Activated T-helper 17 cell treated with anti-CD3 and anti-CD28 coated beads, Interleukin-2, amount 50 U/mL, for 72 hours (primary cell): ENCODE results near the gene FBXW5. TPM values are rescaled to one million over a fixed set of nuclear protein-coding genes. Genes with fewer than 3 reads are reported as not detected.

Experiments
- ATAC-seq: fragments of 150-1000 bp; cut with Tn5 transposase; replicated peaks from 2 replicates; pipeline ENCODE4 v1.10.0; 2021; ENCODE audit warnings: mild to moderate bottlenecking, moderate library complexity
- H3K27ac Mint-ChIP-seq: one replicate; pipeline ENCODE4 v1.8.0; 2022; ENCODE audit warnings: mixed read lengths
- H3K27me3 Mint-ChIP-seq: one replicate; pipeline ENCODE4 v1.8.0; 2022; ENCODE audit warnings: mixed read lengths
- H3K36me3 Mint-ChIP-seq: one replicate; pipeline ENCODE4 v1.8.0; 2022; ENCODE audit warnings: low read depth, mild to moderate bottlenecking, mixed read lengths
- H3K4me1 Mint-ChIP-seq: one replicate; pipeline ENCODE4 v1.8.0; 2022; ENCODE audit warnings: mixed read lengths
- H3K4me3 Mint-ChIP-seq: one replicate; pipeline ENCODE4 v1.8.0; 2022; ENCODE audit warnings: mild to moderate bottlenecking, mixed read lengths
- H3K9me3 Mint-ChIP-seq: one replicate; pipeline ENCODE4 v1.8.0; 2022; ENCODE audit warnings: mixed read lengths
- total RNA-seq, 2 donors: library from RNA; stranded (reverse); gene quantifications; one replicate each; pipeline ENCODE4 v1.2.3, GENCODE V29; 2022

Gene FBXW5
- total RNA-seq, 2 donors from 2014 or later, result 91.0 to 99.2 TPM

- Mint-ChIP-seq H3K27me3 (no peaks in the 10 kb centered on the region), H3K36me3 (peaks cover 97% of the 10 kb centered on the region), H3K27ac (peak overlapping the region; percentile 38), H3K4me3 (no peak overlapping the region), H3K4me1 (peaks cover 16% of the 10 kb centered on the region), H3K9me3 (no peaks in the 10 kb centered on the region)
- ATAC-seq, result no peak
Measured at GRCh38 chr9:136913701-136914438, 30.7 kb downstream of the FBXW5 start.

GRCh38 chr9:136910901-136911245, 33.7 kb downstream of the FBXW5 start:
- no peak for ATAC-seq
- H3K36me3 Mint-ChIP-seq, result peaks cover 97% of the 10 kb centered on the region
- peaks cover 10% of the 10 kb centered on the region for H3K4me1 Mint-ChIP-seq
- no peaks in the 10 kb centered on the region for H3K9me3 Mint-ChIP-seq
- H3K27ac Mint-ChIP-seq, result no peak overlapping the region
- H3K4me3 Mint-ChIP-seq, result no peak overlapping the region
- H3K27me3 Mint-ChIP-seq, result no peaks in the 10 kb centered on the region

GRCh38 chr9:136910197-136910900, 34.2 kb downstream of the FBXW5 start:
- Mint-ChIP-seq H3K9me3 (no peaks in the 10 kb centered on the region), H3K4me3 (no peak overlapping the region), H3K4me1 (peaks cover 7% of the 10 kb centered on the region), H3K27me3 (no peaks in the 10 kb centered on the region), H3K27ac (no peak overlapping the region), H3K36me3 (peaks cover 97% of the 10 kb centered on the region)
- no peak for ATAC-seq

GRCh38 chr9:136907011-136907914, 37.3 kb downstream of the FBXW5 start:
- H3K4me1 Mint-ChIP-seq, result peaks cover 9% of the 10 kb centered on the region
- no peak for ATAC-seq
- H3K4me3 Mint-ChIP-seq, result no peak overlapping the region
- peak overlapping the region; percentile 25 for H3K27ac Mint-ChIP-seq
- peaks cover 96% of the 10 kb centered on the region for H3K36me3 Mint-ChIP-seq
- no peaks in the 10 kb centered on the region for H3K9me3 Mint-ChIP-seq
- no peaks in the 10 kb centered on the region for H3K27me3 Mint-ChIP-seq

- Mint-ChIP-seq H3K36me3 (peaks cover 95% of the 10 kb centered on the region), H3K9me3 (no peaks in the 10 kb centered on the region), H3K4me3 (no peak overlapping the region), H3K4me1 (peaks cover 15% of the 10 kb centered on the region), H3K27ac (peak overlapping the region; percentile 79), H3K27me3 (no peaks in the 10 kb centered on the region)
- ATAC-seq, result no peak
Measured at GRCh38 chr9:136906266-136906665, 38.3 kb downstream of the FBXW5 start.

DNA sequence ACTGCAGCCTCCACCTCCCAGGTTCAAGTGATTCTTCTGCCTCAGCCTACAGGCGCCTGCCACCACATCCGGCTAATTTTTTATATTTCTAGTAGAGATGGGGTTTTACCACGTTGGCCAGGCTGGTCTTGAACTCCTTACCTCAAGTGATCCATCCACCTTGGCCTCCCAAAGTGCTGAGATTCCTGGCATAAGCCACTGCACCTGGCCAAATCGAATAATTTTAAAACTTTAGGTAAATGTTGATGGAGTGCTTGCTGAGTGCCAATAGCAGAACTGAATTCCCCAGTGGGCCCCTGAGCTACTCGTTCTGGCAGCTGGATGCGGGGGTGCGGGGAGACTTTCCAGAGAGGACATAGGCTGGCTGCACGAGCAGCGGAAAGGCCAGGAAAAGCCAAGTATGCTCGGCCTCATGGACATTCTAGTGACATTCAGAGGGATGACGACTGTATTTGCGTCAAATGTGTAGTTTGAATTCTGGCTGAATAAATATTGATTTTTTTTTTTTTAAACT, 41.4 kb downstream of the FBXW5 start:
- Mint-ChIP-seq H3K4me3 (peak overlapping the region; percentile 70), H3K9me3 (no peaks in the 10 kb centered on the region), H3K27me3 (no peaks in the 10 kb centered on the region), H3K36me3 (peaks cover 94% of the 10 kb centered on the region), H3K27ac (peak overlapping the region; percentile 88), H3K4me1 (peaks cover 24% of the 10 kb centered on the region)
- ATAC-seq, result peak; percentile 24

DNA sequence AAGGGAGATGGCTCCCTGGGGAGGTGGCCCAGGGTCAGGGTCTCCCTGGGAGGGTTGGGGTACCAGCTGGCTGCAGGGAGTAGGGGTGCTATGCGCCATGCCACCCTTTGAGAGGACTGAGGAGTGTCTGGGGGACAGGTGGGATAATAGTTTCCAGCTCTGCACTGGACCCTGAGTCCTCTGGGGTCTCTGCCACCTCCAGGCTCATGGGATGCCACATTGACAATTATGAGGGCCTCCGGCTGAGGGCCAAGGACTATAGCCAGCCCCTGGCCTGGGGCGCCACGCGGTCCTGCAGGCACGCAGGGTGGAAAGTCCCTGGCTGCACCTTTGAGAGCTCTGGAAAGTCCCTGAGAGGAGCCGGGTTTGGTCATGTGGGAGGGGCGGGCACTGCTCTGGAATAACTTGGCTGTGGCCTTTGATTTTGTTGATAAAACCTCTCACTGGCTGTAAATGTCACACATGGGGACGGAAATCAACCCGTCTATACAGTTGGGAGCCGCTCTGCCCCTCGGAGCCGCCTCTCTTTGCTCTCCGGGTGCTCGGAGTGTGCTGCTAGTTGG, 42.2 kb downstream of the FBXW5 start:
- Mint-ChIP-seq H3K4me1 (peaks cover 24% of the 10 kb centered on the region), H3K36me3 (peaks cover 89% of the 10 kb centered on the region), H3K27me3 (no peaks in the 10 kb centered on the region), H3K9me3 (no peaks in the 10 kb centered on the region), H3K4me3 (peak overlapping the region; percentile 70), H3K27ac (peak overlapping the region; percentile 88)
- ATAC-seq, result peak; percentile 91

- Mint-ChIP-seq H3K4me1 (peaks cover 29% of the 10 kb centered on the region), H3K27ac (peak overlapping the region; percentile 88), H3K27me3 (no peaks in the 10 kb centered on the region), H3K36me3 (peaks cover 83% of the 10 kb centered on the region), H3K9me3 (no peaks in the 10 kb centered on the region), H3K4me3 (peak overlapping the region; percentile 70)
- ATAC-seq, result peak; percentile 75
Measured at GRCh38 chr9:136901516-136902258, 42.9 kb downstream of the FBXW5 start.

GRCh38 chr9:136900988-136901515, 43.5 kb downstream of the FBXW5 start:
- Mint-ChIP-seq H3K4me1 (peaks cover 27% of the 10 kb centered on the region), H3K27ac (peak overlapping the region; percentile 88), H3K4me3 (peak overlapping the region; percentile 70), H3K9me3 (no peaks in the 10 kb centered on the region), H3K27me3 (no peaks in the 10 kb centered on the region), H3K36me3 (peaks cover 76% of the 10 kb centered on the region)
- ATAC-seq, result no peak

DNA sequence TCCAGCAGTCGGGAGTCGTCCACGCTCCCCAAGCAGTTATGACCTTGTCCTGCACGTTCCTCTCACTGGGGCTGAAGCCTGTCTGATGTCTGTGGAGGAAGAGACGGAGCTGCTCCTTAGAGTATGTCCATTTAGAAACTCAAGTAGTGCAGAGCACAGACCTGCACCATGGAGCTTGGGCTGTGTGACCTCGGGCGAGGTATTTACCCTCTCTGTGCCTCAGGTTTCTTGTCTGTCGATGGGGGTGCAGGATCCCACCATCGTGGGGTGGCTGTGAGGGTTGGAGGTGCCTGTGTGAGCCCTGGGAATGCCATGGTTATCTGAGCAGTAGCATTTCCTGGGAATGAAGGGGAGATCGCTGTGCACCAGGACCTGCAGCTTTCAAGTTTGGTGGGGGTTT, 44.0 kb downstream of the FBXW5 start:
- H3K27me3 Mint-ChIP-seq, result no peaks in the 10 kb centered on the region
- H3K4me1 Mint-ChIP-seq, result peaks cover 25% of the 10 kb centered on the region
- H3K4me3 Mint-ChIP-seq, result peak overlapping the region; percentile 70
- no peak for ATAC-seq
- H3K36me3 Mint-ChIP-seq, result peaks cover 71% of the 10 kb centered on the region
- H3K9me3 Mint-ChIP-seq, result no peaks in the 10 kb centered on the region
- H3K27ac Mint-ChIP-seq, result peak overlapping the region; percentile 88

DNA sequence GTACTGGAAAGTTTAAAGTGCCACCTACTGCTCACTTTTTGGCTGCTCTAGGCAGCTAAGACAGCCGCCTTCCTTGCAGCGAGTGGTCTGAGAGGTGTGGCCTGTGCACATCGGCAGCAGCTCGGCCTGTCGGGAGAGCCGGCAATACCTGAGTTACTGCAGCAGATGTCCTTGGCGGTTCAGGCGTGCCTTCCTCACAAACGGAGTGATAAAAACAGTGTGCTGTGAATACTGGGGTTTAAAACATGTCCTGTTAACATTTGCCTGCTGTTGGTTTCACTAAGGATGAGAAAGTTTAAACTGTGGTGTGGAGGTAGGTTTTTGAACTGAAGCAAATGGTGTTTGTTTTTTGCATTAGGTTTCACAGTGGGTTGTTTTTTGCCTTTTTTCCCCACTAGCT, 45.3 kb downstream of the FBXW5 start:
- no peaks in the 10 kb centered on the region for H3K27me3 Mint-ChIP-seq
- no peak for ATAC-seq
- no peaks in the 10 kb centered on the region for H3K9me3 Mint-ChIP-seq
- H3K4me1 Mint-ChIP-seq, result peaks cover 27% of the 10 kb centered on the region
- no peak overlapping the region for H3K4me3 Mint-ChIP-seq
- peaks cover 66% of the 10 kb centered on the region for H3K36me3 Mint-ChIP-seq
- H3K27ac Mint-ChIP-seq, result no peak overlapping the region

DNA sequence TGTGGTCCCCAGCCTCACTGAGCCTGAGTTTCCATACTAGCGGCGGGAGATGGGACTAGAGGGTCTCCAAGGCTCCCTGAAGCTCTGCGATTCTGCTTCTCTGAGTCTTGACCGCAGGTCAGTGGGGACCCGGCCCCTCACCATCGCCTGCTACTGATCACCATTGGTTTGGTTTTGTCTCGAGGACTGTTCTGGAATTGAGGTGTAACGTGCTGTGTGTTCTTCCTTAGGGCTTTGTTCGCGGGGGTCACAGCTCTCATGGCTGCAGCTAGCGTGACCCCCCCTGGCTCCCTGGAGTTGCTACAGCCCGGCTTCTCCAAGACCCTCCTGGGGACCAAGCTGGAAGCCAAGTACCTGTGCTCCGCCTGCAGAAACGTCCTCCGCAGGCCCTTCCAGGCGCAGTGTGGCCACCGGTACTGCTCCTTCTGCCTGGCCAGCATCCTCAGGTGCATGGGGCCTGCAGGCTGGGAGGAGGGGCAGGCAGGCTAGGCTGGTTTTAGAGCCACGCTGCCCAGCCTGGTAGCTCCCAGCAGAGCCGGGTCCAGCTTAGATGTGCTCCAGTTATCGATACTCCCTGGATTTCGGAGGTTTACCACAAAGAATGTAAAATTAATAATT, 45.9 kb downstream of the FBXW5 start:
- H3K27me3 Mint-ChIP-seq, result no peaks in the 10 kb centered on the region
- no peak overlapping the region for H3K27ac Mint-ChIP-seq
- peaks cover 66% of the 10 kb centered on the region for H3K36me3 Mint-ChIP-seq
- H3K4me1 Mint-ChIP-seq, result peaks cover 28% of the 10 kb centered on the region
- no peak overlapping the region for H3K4me3 Mint-ChIP-seq
- no peak for ATAC-seq
- H3K9me3 Mint-ChIP-seq, result no peaks in the 10 kb centered on the region

DNA sequence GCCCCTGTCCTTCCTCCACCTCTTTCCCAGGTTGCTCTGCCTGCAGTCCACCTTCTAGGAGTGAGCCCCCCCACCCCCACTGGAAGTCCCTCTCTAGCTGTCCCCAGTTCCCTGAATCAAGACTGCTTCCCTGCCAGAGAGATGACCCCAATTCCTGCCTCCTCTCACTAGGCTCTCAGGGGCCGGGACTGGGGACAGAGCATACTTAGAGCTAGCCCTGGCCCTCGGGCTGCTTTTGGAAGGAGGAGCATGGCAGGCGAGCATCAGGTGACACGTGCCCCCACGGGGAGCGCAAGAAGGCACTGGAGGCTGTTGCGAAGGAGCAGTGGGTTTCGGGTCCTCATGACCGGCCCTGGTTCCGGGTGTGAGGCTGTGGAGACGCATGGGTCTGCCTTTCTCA, 48.5 kb downstream of the FBXW5 start:
- no peak for ATAC-seq
- no peaks in the 10 kb centered on the region for H3K9me3 Mint-ChIP-seq
- no peak overlapping the region for H3K4me3 Mint-ChIP-seq
- H3K4me1 Mint-ChIP-seq, result peaks cover 23% of the 10 kb centered on the region
- peak overlapping the region; percentile 41 for H3K27ac Mint-ChIP-seq
- H3K27me3 Mint-ChIP-seq, result no peaks in the 10 kb centered on the region
- H3K36me3 Mint-ChIP-seq, result peaks cover 62% of the 10 kb centered on the region
